ENCODE results near the gene CCDC85C.
A peak's percentile ranks its signal among the peaks of the same experiment; 100 is the strongest.

- TF ChIP-seq, protein P1, sequence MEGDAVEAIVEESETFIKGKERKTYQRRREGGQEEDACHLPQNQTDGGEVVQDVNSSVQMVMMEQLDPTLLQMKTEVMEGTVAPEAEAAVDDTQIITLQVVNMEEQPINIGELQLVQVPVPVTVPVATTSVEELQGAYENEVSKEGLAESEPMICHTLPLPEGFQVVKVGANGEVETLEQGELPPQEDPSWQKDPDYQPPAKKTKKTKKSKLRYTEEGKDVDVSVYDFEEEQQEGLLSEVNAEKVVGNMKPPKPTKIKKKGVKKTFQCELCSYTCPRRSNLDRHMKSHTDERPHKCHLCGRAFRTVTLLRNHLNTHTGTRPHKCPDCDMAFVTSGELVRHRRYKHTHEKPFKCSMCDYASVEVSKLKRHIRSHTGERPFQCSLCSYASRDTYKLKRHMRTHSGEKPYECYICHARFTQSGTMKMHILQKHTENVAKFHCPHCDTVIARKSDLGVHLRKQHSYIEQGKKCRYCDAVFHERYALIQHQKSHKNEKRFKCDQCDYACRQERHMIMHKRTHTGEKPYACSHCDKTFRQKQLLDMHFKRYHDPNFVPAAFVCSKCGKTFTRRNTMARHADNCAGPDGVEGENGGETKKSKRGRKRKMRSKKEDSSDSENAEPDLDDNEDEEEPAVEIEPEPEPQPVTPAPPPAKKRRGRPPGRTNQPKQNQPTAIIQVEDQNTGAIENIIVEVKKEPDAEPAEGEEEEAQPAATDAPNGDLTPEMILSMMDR (IDR thresholded peaks at IDR 0.05; ENCODE audit: low read depth, low read length), result peak; percentile 96
- no peak for TF ChIP-seq EZH2phosphoT487 (IDR thresholded peaks at IDR 0.05; ENCODE audit: low read depth)
Measured at GRCh38 chr14:99628887-99629618, 25.0 kb upstream of the CCDC85C start.
